Embryonic facial prominence (tissue), 1 donor: ENCODE data around the gene MYO7A.

Experiments used
- DNase-seq: peaks from one replicate; pipeline ENCODE4 v3.0.0-alpha.2; 2016; ENCODE audit errors: extremely low spot score

MYO7A gene

DNA sequence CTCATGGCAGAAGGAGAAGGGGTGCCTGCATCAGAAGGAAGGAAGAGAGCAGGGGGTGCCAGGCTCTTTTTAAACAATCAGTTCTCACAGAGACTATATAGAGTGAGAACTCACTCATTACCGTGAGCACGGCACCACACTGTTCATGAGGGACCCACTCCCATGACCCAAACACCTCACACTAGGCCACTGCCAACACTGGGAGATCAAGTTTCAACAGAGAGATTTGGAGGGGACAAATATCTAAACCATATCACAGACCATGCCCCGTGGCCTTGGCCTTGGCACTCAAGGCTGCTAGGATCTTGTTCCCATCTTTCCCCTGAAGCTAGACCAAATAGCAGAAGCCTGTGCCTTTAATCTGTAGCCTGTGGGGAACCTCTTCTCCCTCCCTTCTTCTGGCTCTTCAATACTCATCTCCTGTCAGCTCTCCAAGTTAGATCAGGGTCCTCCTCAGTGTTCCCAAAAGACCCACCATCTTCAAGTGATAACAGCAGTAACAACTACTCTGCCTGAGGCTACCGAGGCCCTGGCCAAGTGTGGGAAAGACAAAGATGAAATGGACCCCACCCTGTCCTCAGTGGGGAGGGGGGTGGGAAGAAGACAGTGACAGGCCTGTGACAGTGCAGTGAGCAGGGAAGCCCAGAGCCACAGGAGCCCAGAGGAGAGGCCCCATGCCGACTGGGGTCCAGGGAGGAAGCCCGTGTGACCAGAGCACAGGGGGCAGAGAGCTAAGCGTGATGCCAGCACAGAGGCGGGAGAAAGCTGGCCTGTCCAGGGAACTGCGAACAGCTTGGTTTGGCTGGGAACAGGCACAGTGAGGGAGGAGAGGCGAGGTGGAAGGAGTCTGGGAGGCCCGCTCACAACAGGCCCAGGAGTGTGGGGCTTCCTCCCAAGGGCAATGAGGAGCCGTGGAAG lies 72.6 kb downstream of the MYO7A start:
- DNase-seq = no peak

DNA sequence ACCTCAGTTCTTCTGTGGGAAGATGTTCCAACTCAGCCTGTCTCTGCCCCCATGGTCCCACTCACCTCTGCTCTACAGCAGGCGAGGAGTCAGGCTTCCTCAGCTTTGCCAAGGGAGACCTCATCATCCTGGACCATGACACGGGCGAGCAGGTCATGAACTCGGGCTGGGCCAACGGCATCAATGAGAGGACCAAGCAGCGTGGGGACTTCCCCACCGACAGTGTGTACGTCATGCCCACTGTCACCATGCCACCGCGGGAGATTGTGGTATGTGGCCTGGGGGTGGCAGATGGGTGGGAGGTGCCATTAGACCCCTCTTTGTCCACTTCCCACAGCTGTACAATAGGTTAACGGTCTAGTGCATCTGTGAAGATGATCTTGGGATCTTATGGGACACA lies 73.3 kb downstream of the MYO7A start:
- DNase-seq = no peak

DNA sequence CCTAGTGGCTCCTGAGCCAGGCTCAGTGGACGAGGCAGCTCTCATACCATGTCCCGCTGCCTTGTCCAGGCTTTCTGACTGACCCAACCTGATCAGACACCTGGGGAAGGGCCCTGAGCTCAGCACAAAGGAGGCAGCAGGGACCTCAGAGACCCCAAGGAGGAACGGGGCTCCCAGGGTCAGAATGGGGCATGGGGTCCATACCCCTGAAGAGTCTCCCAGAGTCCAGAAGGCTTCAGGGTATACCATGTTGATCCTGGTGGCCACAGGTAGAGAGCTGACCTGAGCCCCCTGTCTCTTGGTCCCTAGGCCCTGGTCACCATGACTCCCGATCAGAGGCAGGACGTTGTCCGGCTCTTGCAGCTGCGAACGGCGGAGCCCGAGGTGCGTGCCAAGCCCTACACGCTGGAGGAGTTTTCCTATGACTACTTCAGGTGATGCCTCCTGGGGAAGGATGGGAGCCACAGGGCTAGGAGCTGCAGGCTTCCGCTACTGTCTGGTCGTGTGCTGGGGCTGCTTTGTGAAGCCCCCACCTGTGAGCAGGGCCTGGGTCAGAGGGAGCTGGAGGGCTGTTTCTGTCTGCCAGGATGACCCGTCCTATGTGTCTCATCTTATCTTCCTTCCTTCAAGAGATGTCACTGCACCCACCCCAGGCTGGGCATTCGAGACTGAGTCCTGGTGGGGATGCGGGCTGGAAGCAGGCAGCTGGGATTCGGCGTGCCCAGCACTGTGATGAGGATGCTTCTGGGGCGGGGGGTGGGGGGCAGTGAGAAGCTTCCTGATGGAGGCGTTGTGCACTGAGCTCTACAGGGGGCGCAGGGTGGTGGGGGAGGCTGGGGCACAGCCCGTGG lies 74.2 kb downstream of the MYO7A start:
- no peak for DNase-seq

DNA sequence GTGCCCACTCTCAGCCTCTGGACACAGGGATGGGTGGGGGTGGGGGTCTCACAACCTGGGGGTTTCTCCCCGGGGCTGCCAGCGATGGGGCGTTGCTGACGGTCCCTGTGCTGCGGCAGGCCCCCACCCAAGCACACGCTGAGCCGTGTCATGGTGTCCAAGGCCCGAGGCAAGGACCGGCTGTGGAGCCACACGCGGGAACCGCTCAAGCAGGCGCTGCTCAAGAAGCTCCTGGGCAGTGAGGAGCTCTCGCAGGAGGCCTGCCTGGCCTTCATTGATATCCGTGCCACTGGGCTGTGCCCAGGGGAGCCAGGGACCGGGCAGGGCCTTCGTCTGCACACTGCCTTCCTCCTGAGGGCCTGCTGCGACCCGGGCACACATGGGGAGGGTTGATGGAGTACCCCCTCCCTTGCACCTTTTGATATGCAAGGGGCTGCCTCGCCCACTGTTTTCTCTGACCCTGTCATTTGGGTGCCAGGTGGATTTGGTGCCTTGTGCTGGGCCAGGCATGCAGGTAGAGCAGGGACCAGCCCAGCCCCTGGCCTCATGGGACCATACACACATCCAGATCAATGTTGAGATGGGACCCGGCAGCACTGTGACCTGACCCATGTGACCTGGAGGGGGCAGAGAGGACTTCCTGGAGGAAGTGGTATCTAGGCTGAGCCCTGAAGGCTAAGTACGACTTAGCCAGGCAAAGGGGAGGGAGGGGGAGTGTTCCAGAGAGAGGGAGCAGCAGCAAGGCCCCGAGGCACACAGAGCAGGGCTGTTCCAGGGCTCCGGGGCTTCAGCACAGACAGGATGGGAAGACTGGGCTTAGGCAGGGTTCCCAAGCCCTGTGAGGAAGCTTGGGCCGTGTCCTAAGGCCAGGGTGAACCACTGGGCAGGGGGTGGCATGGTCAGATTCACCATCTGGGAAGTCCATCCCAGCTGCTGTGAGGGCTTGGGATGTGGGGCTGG lies 75.2 kb downstream of the MYO7A start:
- no peak for DNase-seq

DNA sequence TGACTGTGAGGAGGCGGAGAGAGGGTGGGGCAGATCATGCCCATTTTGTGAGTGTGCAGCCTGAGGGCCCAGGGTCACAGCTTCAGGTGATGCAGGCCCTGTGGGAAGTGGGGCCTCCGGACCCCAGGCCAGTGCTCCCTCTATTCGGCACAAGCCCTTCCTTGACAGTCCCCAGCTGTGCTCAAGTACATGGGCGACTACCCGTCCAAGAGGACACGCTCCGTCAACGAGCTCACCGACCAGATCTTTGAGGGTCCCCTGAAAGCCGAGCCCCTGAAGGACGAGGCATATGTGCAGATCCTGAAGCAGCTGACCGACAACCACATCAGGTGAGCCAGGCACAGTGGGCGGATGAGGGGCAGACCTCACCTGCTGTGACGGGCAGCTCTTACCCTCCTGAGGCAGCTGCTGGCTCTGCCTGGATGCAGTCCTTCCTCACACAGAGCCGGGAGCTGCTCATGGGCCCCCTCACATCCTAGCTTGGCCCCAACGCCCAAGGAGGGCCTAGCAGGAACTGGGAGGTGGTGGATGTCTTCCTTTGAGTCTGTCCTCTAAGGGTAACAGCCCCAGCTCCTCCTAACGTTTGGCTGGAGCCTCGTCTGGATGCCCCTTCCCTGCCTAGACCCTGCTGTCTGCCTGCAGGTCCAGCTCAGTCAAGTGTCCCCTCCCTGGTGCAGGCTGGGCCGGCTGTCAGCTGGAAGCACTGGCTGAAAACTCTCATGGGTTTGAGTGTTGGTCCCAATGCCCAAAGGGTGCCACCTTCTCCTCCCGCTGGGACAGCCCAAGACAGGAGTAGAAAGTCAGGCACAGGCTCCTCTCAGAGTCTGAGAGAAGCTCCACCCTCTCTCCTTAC lies 76.1 kb downstream of the MYO7A start:
- no peak for DNase-seq

DNA sequence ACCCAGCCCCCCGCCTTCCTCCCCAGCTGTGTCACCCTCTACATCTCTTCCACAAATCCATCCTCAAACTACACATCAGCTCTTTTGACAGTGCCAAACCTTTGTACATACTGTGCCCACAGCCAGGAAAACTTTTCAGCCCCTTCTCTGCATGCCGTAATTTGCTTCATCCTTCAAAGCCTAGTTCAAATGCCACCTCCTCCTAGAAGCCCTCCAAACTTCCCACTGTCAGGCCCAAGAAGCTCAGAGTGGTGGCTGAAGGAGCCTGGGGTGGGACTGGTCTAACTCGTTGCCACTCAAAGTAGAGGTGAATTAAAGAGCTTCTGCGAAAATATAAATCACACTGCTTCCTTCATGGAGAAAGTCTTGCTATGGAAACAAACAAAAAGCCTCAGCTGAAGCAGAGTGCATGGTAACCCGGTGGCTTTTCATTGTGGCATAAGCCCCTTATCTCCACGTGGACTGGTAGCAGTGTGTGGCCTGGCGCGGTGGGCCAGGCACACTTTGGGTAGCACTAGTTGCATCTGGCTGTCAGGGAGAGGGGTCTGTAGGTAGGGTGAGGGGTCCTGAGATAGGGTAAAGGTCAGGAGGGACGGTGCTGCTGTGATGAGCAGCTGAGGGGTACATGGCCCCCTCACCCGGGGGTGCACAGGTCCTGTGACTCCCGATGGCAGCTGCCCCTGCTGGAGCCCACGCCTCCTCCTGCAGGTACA lies 76.9 kb downstream of the MYO7A start:
- DNase-seq = no peak

DNA sequence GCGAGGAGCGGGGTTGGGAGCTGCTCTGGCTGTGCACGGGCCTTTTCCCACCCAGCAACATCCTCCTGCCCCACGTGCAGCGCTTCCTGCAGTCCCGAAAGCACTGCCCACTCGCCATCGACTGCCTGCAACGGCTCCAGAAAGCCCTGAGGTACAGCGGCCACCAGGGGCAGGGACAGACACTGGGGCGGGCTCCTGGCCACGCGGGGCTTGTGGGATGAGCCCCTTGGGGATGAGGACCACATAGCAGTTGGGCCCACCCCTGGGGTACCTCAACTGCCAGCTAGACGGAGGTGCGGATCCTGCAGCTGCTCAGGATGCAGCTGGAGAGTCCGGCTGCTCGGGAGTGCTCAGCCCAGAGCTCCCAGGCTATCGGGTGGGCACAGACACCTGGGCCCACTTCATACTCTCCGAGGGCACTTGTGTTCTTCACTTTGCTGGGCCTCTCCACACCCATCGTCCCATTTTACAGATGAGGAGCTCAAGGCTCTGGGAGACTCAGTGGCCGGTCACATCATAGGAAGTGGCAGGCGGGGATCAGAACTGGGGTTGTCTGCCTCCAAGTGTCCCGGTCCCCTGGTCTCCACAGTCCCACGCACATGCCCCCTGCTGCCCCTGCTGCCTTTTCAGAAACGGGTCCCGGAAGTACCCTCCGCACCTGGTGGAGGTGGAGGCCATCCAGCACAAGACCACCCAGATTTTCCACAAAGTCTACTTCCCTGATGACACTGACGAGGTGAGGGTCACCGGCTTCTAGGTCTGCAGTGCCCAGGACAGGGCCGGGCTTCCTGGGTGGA lies 77.6 kb downstream of the MYO7A start:
- DNase-seq = no peak

DNA sequence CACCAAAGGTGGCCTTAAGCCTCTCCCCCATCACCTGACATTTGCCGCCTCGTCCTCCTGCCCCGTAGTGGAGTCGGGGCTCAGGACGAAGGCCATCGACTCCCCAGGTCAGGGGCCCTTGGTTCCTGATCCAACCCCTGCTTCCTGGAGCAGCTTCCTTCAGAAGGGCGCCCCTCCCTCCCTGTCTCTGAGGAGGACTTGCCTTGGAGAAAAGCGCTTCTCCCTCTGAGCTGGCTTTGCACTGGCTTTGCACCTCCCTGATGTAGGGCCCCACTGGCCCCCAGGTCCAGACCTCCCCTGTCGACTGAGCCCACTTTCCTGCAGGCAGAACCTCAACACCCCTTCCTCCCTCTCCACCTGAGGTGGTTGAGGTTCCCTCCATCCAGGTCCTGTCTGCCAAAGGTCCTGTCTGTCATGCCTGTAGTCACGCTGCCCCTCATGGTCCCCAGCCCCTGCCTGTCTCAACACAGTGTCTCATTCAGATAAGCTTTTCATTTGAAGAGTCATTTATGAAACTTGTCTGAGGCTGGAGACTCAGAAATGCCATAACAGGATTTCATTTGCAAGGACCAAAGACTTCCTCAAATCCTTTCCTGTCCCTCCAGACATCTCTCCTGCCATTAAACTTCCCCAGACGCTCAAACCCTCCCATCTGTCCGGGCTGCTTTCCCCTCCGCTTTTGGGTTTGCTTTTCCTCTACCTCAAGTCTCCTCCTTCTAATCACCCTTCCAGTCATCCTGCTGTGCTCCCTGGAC lies 78.4 kb downstream of the MYO7A start:
- no peak for DNase-seq

DNA sequence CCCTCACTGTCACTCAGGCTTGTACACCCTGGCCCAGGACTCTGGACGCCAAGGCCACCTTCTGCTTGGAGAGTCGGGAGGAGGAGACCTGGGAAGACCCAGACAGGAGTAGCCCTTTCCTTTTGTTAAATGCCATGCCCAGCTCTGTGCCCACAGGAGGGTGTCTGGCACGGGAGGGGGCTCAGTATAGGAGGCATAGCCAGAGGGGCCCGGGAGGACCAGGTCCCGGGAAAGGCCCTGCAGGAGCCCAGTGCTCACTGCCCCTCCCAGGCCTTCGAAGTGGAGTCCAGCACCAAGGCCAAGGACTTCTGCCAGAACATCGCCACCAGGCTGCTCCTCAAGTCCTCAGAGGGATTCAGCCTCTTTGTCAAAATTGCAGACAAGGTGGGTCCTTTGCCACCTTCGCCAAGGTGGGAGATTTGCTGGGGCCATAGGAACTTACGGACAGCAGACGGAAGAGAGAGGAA lies 79.0 kb downstream of the MYO7A start:
- no peak for DNase-seq

DNA sequence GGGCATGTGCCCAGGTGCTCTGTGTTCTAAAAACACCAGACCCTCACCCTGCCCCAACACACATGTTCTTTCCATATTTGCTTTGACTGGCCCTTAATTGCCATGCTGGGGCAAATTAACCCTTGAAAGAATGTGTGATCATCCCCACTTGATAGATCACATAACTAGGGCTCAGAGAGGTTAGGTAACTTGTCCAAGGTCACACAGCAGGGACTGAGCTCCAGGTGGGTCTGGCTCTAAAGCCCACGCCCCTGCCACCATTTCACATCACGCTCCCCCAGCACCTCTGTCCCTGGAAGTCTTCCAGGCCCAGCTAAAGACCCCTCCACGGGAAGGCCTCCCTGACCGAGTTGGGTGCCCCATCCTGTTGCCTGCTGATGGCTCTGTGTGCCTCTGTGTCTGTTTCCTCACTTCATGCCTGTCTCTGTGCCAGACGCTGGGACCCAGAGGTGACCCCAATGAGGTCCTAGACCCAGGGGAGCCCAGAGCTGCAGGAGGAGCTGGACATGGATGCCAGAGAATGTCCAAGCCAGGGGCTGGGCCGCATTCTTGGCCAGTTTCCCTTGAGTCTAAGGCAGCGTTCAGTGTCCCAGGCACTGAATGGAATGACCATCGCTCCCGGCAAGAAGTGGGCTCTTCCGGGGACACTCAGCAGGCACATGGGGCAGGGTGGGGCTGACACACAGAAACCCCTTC lies 79.7 kb downstream of the MYO7A start:
- DNase-seq = no peak

DNA sequence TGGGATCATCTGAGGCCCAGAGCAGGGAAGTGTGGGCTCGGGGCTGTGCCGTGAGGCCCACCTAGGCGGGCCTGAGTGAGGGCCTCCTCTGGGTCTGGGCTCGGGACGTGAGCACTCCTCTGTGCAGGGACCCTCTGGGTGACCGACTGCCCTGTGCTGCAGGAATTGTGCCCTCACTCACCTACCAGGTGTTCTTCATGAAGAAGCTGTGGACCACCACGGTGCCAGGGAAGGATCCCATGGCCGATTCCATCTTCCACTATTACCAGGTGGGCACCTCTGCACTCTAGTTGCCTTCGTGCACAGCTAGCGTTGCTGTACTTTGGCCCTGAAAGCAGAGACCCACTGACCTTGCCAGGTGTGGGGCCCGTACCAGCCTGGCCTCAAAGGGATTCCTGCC lies 80.5 kb downstream of the MYO7A start:
- no peak for DNase-seq

DNA sequence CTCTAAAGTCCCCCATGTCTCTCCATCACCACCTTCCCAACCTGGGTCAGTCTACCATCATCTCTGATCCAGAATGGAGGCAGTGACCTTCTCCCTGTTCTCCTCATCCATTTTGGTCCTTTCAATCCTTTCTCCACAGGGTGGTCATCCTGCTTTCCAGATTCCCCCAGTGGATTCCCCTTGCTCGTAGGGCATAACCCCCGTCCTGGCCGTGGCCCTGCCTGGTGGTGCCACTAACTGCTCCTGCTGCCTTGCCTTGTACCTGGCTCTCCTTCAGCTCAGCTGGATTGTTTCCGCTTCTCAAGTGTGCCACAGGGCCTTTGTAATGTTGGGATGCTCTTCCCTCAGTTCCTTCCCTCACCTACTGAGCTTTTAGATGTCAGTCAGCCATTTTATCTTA lies 81.6 kb downstream of the MYO7A start:
- DNase-seq = no peak

DNA sequence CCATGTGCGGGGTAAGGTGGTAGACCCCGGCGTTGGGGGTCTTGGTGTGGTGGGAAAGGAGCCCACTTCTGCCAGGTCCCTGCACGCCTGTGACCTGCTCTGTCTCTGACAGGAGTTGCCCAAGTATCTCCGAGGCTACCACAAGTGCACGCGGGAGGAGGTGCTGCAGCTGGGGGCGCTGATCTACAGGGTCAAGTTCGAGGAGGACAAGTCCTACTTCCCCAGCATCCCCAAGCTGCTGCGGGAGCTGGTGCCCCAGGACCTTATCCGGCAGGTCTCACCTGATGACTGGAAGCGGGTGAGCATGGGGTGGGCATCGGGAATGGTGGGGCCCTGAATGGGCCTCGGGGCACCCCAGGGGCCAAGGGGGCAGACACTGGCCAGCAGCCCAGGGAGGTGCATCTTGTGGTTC lies 83.0 kb downstream of the MYO7A start:
- DNase-seq = no peak

DNA sequence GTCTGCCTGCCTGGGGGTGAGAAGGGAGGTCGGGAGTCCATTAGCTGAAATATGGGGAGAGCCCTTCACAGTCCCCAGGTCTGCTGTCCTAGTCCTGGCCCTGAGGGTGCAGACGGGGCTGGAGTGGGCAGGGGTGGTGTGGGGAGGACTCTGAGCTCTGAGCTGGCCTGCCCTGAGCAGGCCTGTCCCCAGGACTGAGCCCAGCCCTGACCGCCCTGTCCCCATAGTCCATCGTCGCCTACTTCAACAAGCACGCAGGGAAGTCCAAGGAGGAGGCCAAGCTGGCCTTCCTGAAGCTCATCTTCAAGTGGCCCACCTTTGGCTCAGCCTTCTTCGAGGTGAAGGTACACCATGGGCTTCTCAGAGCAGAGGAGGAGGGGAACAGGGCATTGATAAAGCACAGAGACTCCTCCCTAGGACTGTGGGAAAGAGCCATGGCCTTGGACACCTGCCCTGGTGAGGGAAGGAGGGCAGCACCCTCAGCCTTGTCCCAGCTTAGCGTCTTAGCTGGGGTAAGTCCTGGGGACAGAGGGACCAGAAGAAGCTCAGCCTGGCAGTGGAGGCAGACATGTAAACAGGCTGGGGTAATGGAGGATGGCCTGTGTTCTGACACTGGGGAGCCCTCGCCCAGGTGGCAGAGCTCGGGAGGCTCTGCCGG lies 83.7 kb downstream of the MYO7A start:
- no peak for DNase-seq

DNA sequence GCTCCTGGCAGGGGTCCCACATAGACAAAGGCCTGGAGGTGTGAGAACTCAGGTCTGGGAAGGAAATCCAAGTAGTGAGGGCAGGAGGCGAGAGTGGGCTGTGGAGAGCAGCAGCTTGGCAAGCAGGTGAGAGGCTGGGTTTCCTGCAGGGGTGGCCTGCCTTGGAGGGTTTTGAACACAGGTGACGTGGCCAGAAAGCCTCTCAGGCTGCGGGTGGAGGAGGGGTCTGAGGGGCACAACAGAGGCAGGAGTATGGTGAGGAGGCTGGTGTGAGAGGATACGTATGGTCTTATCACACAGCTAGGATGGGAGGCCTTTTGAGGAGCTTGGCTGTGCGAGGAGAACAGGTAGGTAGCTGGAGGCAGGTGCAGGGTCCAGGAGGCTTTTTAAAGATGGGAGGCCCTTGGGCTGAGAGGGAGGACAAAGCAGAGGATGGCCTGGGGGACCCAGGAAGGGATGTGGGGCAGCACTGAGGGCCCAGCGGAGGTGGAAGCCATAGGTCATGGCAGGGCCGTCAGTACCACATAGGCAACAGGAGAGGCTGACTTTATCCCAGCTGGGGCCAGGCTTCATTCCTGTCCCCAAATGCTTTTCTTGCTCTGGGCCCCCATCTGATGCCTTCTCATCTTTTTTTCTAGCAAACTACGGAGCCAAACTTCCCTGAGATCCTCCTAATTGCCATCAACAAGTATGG lies 84.4 kb downstream of the MYO7A start:
- no peak for DNase-seq

DNA sequence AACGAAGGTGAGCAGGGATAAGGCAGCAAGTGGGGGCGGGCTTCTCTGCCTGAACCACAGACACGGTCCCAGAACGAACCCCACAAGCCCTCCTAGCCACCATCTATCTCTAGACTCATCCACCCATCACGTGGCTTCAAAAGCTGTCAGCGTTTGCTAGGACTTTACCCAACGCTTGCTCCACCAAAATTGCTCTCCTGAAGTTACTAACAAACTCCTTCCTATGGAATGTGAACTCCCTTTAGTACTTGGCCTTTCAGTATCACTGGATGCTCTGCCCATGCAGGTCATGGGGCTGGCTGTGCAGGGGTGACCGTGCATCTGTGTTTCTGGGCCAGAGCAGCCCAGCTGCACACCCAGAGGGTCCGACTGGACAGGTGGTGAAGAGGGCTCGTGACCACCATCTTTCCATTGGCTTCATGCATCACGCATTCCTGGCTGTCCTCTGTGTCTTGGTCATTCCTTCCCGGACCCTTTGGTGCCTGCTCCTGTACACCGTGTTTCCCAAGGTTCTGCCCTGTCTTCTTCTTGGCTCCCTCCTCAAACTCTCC lies 85.1 kb downstream of the MYO7A start:
- DNase-seq = no peak
